PC-3 (cell line): Measurements from ENCODE around the gene ATP8A1.

Source experiments
- EZH2 ChIP-seq: fragments of 300-600 bp; sonication (generic); IDR thresholded peaks from one replicate; pipeline ENCODE4 v1.6.1; 2017; ENCODE audit warnings: antibody characterized with exemption, mild to moderate bottlenecking, low read length; ENCODE audit not compliant: unreplicated experiment
- TF ChIP-seq, protein P1 (sequence below): fragments of 300-600 bp; sonication (generic); conservative IDR thresholded peaks from 2 replicates; pipeline ENCODE4 v1.5.1; 2017; ENCODE audit warnings: antibody characterized with exemption, low read depth, mild to moderate bottlenecking, low read length

DNA sequence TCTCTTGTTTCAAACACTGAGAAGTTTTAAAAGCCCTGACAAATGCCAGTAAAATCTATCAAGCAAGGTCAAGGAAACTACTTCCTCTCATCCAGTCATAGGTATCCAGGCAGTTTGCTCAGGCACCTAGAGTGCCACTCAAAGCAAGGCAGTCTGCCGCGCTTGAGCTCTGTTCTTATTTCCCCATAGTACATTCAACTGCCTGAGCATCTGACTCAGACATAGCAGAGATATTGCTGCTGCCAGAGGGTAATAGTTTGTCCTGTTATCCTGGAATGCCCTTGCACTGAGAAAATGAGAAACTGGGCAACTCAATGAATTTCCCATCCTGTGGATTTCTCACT lies 16.1 kb upstream of the ATP8A1 start:
- TF ChIP-seq, protein P1, sequence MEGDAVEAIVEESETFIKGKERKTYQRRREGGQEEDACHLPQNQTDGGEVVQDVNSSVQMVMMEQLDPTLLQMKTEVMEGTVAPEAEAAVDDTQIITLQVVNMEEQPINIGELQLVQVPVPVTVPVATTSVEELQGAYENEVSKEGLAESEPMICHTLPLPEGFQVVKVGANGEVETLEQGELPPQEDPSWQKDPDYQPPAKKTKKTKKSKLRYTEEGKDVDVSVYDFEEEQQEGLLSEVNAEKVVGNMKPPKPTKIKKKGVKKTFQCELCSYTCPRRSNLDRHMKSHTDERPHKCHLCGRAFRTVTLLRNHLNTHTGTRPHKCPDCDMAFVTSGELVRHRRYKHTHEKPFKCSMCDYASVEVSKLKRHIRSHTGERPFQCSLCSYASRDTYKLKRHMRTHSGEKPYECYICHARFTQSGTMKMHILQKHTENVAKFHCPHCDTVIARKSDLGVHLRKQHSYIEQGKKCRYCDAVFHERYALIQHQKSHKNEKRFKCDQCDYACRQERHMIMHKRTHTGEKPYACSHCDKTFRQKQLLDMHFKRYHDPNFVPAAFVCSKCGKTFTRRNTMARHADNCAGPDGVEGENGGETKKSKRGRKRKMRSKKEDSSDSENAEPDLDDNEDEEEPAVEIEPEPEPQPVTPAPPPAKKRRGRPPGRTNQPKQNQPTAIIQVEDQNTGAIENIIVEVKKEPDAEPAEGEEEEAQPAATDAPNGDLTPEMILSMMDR, result no peak
- TF ChIP-seq EZH2, result no peak
